ENCODE data around the gene TRAF5. TPM values are rescaled to one million over a fixed set of nuclear protein-coding genes. Genes with fewer than 3 reads are reported as not detected.

The TRAF5 gene
- total RNA-seq, 1 experiment from 2014 or later: 5.8 TPM

DNA sequence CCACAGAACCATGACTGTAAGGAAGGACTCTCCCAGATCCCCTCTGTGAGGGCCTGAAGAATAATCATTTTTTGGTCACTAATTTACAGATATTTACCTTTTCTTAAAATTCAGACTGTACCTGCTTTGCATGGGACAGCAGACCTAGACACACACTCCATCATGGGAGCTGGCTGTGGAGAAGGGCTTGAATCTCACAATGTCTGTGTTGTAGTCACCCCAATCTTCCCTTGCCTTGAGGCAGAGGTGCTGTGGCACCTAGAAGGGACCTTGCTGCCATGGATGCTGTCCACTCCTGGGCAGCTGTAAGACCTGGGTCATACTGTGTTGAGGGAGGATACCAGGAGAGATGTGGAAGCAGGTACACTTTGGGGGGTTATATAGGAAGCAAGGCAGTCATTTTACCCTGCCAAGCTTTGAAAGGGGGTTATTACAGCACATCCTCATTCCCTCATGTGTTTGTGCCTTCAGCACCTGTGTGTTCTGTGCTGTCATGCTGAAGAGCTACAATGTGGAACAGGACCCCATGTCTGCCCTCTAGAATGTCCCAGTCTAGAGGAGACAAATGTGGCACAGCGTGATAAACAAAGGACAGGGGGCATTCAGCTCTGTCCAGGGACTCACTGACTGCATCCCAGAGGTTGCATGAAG is 27.1 kb downstream of the TRAF5 start:
- no peak overlapping the region for H3K4me3 ChIP-seq
- H3K27me3 ChIP-seq: no peaks in the 10 kb centered on the region
- peaks cover 15% of the 10 kb centered on the region for H3K36me3 ChIP-seq
- H3K9me3 ChIP-seq: peaks cover 10% of the 10 kb centered on the region
- DNase-seq: no peak

GRCh38 chr1:211355873-211356272 is 29.2 kb downstream of the TRAF5 start:
- Histone ChIP-seq H3K9me3 (peaks cover 10% of the 10 kb centered on the region), H3K36me3 (peaks cover 26% of the 10 kb centered on the region), H3K4me3 (no peak overlapping the region), H3K27me3 (no peaks in the 10 kb centered on the region)
- no peak for DNase-seq

DNA sequence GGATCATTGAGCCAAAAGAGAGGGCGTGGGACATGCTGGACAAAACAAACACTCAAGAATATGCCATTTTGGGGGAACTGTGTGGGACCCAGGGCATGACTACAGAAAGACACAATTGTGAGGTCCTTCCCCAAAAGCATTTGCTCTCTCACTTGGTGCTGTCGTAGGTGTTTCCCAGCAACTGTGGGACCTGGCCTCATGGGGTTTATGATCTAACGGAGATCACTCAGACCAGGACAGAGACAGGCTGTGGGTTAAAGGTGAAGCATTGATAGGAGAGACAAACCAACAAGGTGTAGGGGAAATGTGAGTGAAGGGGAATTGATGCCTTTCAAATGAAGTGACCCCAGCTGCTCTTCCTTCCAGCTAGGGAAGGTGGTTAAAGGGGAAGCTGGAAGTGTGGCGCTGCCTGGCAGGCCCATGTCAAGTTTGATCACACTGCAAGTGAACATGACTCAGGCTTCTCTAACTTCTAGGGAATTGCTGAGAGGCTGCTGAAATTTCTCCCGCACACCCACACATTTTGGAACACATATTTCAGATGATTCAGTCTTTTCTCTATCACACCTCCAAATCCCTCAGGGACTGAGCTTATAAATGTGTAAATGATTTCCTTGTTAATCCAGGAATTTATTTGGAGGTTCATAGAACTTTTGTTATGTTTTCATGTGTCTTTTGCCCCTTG is 30.2 kb downstream of the TRAF5 start:
- Histone ChIP-seq H3K4me3 (no peak overlapping the region), H3K27me3 (no peaks in the 10 kb centered on the region), H3K9me3 (peaks cover 6% of the 10 kb centered on the region), H3K36me3 (peaks cover 31% of the 10 kb centered on the region)
- DNase-seq: peak; percentile 54

DNA sequence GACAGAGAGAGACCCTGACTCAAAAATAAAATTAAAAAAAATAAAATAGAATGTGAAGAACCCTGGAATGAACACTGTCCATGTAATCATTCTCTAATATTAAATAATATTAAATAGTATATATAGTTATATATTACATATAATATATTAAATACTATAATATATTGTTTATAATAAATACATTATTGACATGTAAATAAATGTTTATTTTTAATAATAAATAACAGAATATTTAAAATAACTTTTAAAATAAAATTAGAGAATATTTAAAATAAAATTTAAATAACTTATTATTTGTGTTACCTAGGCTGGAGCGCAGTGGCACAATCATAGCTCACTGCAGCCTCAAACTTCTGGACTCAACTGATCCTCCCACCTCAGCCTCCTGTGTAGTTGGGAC is 32.1 kb downstream of the TRAF5 start:
- no peak for DNase-seq
- Histone ChIP-seq H3K27me3 (no peaks in the 10 kb centered on the region), H3K36me3 (peaks cover 27% of the 10 kb centered on the region), H3K9me3 (no peaks in the 10 kb centered on the region), H3K4me3 (no peak overlapping the region)

- H3K9me3 ChIP-seq: no peaks in the 10 kb centered on the region
- H3K27me3 ChIP-seq: no peaks in the 10 kb centered on the region
- DNase-seq: no peak
- no peak overlapping the region for H3K4me3 ChIP-seq
- peaks cover 27% of the 10 kb centered on the region for H3K36me3 ChIP-seq
These were observed 33.2 kb downstream of the TRAF5 start for GRCh38 chr1:211359876-211360275.

DNA sequence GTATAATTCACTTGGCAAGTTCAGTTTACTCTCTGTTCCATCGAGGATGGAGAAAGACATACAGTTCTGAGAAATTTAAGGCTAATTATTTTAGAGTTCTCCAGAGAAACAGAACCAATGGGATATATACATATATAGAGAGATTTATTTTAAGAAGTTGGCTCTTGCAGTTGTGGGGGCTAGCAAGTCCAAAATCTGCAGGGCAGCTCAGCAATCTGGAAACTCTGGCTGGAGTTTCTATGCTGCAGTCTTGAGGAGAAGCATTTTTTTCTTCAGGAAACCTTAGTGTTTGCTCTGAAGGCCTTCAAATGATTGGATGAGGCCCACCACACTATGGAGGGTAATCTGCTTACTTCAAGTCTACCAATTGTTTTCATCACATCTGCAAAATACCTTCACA is 34.6 kb downstream of the TRAF5 start:
- H3K4me3 ChIP-seq: no peak overlapping the region
- no peaks in the 10 kb centered on the region for H3K27me3 ChIP-seq
- no peak for DNase-seq
- peaks cover 28% of the 10 kb centered on the region for H3K36me3 ChIP-seq
- no peaks in the 10 kb centered on the region for H3K9me3 ChIP-seq

GRCh38 chr1:211369640-211370039 is 43.0 kb downstream of the TRAF5 start:
- Histone ChIP-seq H3K4me3 (no peak overlapping the region), H3K9me3 (no peaks in the 10 kb centered on the region), H3K36me3 (peaks cover 6% of the 10 kb centered on the region), H3K27me3 (no peaks in the 10 kb centered on the region)
- no peak for DNase-seq

DNA sequence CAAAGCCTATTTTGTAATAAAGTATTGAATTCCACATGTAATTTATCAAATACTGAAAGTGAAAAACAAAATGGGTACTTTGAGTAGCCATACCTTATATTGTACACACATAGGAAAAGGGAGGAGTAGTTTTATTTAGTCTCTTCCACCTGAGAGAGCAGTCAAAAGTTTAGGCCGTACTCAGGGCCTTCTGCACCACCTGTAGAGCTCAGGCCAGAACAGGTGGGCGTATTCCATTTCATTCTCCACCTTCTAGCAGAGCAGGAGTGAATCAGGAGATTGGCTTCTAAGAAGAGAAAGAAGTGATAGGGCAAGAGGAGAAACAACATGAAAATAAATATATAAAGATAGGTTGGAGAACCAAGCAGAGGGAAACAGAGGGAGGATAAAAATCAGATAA is 44.0 kb downstream of the TRAF5 start:
- Histone ChIP-seq H3K36me3 (peaks cover 6% of the 10 kb centered on the region), H3K27me3 (no peaks in the 10 kb centered on the region), H3K9me3 (no peaks in the 10 kb centered on the region), H3K4me3 (no peak overlapping the region)
- no peak for DNase-seq

- no peaks in the 10 kb centered on the region for H3K9me3 ChIP-seq
- no peaks in the 10 kb centered on the region for H3K27me3 ChIP-seq
- no peak overlapping the region for H3K4me3 ChIP-seq
- no peak for DNase-seq
- H3K36me3 ChIP-seq: peaks cover 6% of the 10 kb centered on the region
These were observed 44.9 kb downstream of the TRAF5 start for GRCh38 chr1:211371406-211372105.

GRCh38 chr1:211372463-211372862 is 45.8 kb downstream of the TRAF5 start:
- Histone ChIP-seq H3K36me3 (peaks cover 6% of the 10 kb centered on the region), H3K9me3 (no peaks in the 10 kb centered on the region), H3K4me3 (no peak overlapping the region), H3K27me3 (no peaks in the 10 kb centered on the region)
- no peak for DNase-seq

GRCh38 chr1:211375146-211375818 is 48.6 kb downstream of the TRAF5 start:
- no peaks in the 10 kb centered on the region for H3K27me3 ChIP-seq
- peaks cover 6% of the 10 kb centered on the region for H3K36me3 ChIP-seq
- H3K4me3 ChIP-seq: no peak overlapping the region
- no peaks in the 10 kb centered on the region for H3K9me3 ChIP-seq
- DNase-seq: no peak

DNA sequence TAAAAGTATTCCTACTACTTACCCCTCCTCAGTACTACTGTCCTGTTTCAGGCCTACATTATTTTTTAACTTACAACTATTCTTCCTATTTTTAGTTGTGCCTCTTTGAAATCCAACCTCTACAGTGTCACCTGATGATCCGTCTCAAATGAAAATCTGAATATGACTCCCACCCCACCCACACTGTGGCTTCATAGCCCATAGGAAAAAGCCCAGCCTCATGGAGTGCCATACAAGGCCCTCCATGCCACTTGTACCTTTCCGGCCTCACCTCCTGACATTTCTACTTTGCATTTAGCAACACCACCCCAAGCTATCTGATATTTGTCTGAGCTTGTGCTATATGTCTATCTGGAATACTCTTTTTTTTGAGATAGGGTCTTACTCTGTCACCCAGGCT is 49.3 kb downstream of the TRAF5 start:
- no peaks in the 10 kb centered on the region for H3K27me3 ChIP-seq
- DNase-seq: no peak
- no peak overlapping the region for H3K4me3 ChIP-seq
- no peaks in the 10 kb centered on the region for H3K9me3 ChIP-seq
- H3K36me3 ChIP-seq: peaks cover 6% of the 10 kb centered on the region

GRCh38 chr1:211376807-211377470 is 50.3 kb downstream of the TRAF5 start:
- Histone ChIP-seq H3K27me3 (no peaks in the 10 kb centered on the region), H3K4me3 (no peak overlapping the region), H3K36me3 (peaks cover 6% of the 10 kb centered on the region), H3K9me3 (no peaks in the 10 kb centered on the region)
- DNase-seq: no peak

DNA sequence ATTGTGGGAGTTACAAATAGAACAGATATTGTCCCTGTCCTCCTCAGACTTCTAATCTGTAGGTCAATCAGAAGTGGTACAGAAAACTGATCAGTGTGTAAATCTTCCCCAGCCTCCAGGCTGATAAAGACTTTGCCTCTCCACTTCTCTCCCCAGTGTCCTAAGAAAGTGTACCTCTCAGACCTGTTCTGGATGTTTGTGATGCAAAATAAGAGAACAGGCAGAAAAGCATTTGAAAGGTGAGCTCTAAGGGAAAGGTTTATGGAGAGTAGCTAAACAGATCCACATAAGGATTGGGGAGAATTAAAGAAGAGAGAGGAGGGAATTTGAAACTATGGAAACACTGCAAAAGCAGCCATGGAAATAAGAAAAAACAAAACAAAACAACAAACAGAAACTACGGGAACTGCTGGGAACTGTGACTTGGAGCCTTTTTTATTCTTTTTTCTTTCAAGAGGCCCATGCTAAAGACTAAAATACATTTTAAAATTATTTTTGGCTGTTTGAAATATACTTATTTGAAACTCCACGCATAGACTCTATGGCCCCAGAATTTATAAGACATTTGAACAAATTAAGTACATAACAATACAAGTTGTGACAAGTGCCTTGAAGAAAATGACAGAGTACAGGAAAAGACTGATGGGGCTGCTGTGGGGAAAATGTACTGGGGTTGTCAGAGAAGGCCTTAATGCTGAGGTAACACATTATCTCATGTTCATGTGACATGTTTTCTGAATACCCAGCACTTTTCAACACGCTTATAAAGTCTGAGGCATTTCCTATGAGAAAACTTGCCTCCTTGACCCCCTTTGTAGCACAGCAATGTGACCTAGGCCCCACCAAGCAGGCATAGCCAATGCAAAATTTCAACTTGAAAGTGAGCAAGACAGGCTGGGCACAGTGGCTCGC is 51.2 kb downstream of the TRAF5 start:
- peaks cover 6% of the 10 kb centered on the region for H3K36me3 ChIP-seq
- H3K9me3 ChIP-seq: no peaks in the 10 kb centered on the region
- DNase-seq: no peak
- no peak overlapping the region for H3K4me3 ChIP-seq
- no peaks in the 10 kb centered on the region for H3K27me3 ChIP-seq

DNA sequence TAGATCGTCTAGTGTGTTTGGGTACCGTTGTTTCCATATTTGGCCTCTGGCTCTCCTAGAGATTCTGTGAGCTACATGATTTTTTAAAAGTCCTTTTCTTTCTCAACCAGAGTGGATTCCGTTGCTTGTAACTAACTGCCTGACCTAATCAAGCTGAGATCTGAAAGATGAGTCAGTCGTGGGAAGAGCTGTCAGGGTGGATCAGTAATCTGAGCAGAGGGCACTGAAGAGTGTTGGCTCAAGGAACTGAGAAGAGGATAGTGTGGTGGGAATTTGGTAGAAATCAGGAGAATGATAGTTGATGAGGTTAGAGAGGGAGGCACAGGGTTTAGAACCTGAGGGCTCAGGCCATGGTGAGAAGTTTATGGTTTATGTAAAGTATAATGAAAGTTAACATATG is 52.2 kb downstream of the TRAF5 start:
- Histone ChIP-seq H3K9me3 (no peaks in the 10 kb centered on the region), H3K36me3 (peaks cover 6% of the 10 kb centered on the region), H3K4me3 (no peak overlapping the region), H3K27me3 (no peaks in the 10 kb centered on the region)
- DNase-seq: peak; percentile 32

- no peaks in the 10 kb centered on the region for H3K27me3 ChIP-seq
- H3K36me3 ChIP-seq: peaks cover 4% of the 10 kb centered on the region
- DNase-seq: no peak
- no peak overlapping the region for H3K4me3 ChIP-seq
- H3K9me3 ChIP-seq: no peaks in the 10 kb centered on the region
These were observed 52.8 kb downstream of the TRAF5 start for GRCh38 chr1:211379446-211379845.
